Adipocyte (in vitro differentiated cells): Measurements from ENCODE around the gene CCR6.

Source experiments
- DNase-seq: peaks from one replicate; pipeline ENCODE4 v3.0.0-alpha.2; 2015; ENCODE audit warnings: low read depth
- H3K27me3 ChIP-seq: replicated peaks from 2 replicates; pipeline ENCODE4 v1.7.0; 2013; ENCODE audit warnings: mild to moderate bottlenecking, low read length, moderate library complexity; ENCODE audit not compliant: control insufficient read depth, insufficient read depth
- H3K36me3 ChIP-seq: 2 replicates; pipeline ENCODE4 v1.7.0; 2013; ENCODE audit warnings: low read length, mild to moderate bottlenecking, moderate library complexity; ENCODE audit not compliant: control insufficient read depth, insufficient read depth, severe bottlenecking
- H3K4me1 ChIP-seq: 2 replicates; pipeline ENCODE4 v1.7.0; 2013; ENCODE audit warnings: mild to moderate bottlenecking, low read length, moderate library complexity; ENCODE audit not compliant: control insufficient read depth, insufficient read depth
- H3K4me3 ChIP-seq: 2 replicates; pipeline ENCODE4 v1.7.0; 2013; ENCODE audit warnings: mild to moderate bottlenecking, low read length, moderate library complexity
- H3K9ac ChIP-seq: 2 replicates; pipeline ENCODE4 v1.7.0; 2013; ENCODE audit warnings: mild to moderate bottlenecking, low read length, moderate library complexity
- H3K9me3 ChIP-seq: 2 replicates; pipeline ENCODE4 v1.7.0; 2013; ENCODE audit warnings: mild to moderate bottlenecking, low read length, moderate library complexity; ENCODE audit not compliant: control insufficient read depth

Gene CCR6

DNA sequence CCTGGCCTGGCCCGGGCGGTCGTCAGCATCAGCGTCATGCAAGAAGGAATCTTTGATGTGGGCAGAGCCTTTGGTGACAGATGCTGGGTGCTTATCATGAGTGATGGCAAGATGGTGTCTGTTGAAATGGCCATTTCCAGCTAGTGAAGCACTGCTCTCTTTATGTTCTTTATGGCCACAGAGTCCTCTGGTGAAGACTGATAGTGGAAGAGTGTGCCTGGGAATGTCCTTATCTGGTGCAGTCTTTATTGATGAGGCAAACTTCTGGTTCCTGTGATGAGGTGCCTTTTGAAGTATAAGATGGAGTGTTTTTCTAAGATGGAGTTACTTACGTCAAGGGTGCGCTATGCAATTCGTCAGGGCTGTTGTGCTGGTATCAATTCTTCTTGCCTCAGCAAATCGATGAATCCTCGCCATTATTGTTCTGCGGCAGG, 22.6 kb upstream of the CCR6 start:
- Histone ChIP-seq H3K4me1 (no peaks in the 10 kb centered on the region), H3K9ac (no peak overlapping the region), H3K4me3 (no peak overlapping the region), H3K36me3 (no peaks in the 10 kb centered on the region), H3K27me3 (no peaks in the 10 kb centered on the region), H3K9me3 (peaks cover 2% of the 10 kb centered on the region)
- DNase-seq = no peak

DNA sequence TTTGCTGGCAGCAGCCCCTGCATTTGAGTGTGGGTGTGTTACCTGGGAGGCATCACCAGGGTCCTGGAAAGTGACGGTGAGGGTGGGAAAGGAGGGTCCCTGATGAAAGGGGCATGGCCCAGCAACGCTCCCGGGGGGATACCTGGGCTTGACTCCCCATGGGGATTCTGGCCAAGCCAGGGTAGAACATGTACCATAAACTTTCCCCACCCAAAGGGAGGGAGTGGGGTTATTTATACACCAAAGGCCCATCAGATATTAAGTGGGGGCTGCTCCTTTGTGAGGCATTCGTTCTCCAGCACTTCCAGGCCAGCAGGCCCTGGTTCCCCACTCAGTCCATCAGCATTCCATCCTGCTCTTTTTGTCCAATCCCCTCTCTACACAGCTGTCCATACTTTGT, 20.6 kb upstream of the CCR6 start:
- Histone ChIP-seq H3K36me3 (no peaks in the 10 kb centered on the region), H3K9me3 (peaks cover 2% of the 10 kb centered on the region), H3K9ac (no peak overlapping the region), H3K4me1 (no peaks in the 10 kb centered on the region), H3K4me3 (no peak overlapping the region), H3K27me3 (no peaks in the 10 kb centered on the region)
- DNase-seq = no peak

DNA sequence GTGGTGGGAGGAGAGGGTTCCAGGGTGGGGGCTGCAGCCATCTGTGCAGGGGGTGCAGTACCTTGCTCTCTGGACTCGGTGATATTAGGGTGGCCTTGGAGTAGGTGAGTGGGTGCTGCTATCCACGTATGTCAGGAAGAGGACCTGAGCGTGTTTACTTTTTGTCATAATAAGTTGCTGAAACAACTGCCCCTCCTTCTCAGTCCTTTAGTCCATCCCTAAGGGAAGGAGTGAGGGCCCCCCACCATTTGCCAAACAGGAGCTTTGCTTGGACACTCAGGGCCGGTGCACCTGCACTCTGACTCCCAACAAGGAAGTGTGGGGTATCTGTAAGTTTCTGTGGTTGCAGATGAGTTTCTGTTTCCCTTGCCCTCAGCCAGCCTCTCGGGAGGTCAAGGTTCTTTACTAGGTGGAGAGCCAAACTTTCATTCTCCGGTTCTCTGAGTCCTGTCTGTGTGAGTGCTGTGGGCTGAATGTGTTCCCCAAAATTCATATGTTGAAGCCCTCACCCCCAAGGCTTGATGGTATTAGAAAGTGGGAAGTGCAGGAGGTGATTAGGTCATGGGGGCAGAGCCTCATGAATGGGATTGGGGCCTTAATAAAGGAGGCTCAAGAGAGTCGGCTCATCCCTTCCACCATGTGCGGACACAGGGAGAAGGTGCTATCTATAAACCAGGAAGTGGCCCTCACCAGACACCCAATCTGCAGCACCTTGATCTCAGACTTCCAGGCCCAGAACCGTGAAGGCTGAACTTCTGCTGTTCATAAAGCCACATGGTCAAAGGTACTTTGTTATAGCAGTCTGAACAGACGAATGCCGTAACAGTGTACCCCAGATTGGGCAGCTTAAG, 19.6 kb upstream of the CCR6 start:
- H3K27me3 ChIP-seq = no peaks in the 10 kb centered on the region
- no peaks in the 10 kb centered on the region for H3K36me3 ChIP-seq
- DNase-seq = no peak
- H3K9me3 ChIP-seq = peaks cover 2% of the 10 kb centered on the region
- H3K4me3 ChIP-seq = no peak overlapping the region
- no peak overlapping the region for H3K9ac ChIP-seq
- no peaks in the 10 kb centered on the region for H3K4me1 ChIP-seq

DNA sequence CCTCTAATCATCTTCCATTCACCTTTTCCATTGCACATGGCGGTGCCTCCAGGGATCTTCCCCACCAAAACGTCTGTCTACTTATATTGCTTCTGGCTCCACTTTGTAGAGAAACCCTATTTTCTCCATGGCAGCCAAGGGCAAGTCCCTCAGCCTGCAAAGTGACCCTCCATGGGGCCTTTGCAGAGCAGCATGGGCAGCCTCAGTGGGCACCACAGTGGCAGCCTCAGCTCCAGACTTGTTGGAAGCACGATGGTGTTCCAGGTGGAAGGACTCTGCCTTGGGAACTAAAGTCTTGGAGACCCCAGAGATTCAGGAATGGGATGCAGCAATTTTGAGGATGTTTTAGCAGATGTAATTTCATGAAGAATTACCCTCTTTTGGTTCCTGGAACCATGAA, 18.5 kb upstream of the CCR6 start:
- Histone ChIP-seq H3K4me1 (no peaks in the 10 kb centered on the region), H3K9ac (no peak overlapping the region), H3K9me3 (peaks cover 2% of the 10 kb centered on the region), H3K4me3 (no peak overlapping the region), H3K27me3 (peaks cover under 1% of the 10 kb centered on the region), H3K36me3 (no peaks in the 10 kb centered on the region)
- no peak for DNase-seq

DNA sequence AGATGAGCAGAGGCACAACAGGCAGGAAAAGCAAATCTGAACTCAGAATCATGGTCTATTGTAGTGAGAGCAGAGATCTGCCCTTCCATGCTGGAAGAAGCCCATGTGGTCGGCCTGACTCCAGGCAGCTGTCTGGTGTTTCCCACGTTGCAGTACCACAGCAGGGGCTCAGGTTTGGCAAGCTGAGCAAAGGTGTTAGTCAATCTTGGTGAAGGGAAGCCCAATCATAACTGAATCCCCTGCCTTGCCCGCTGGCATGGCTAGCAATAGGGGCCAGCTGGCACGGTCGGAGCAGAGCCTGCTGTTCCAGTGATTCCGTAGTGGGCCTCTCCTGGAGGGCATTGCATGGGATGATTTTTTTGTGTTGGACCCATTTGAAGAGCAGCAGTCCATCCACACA, 17.8 kb upstream of the CCR6 start:
- Histone ChIP-seq H3K36me3 (no peaks in the 10 kb centered on the region), H3K27me3 (peaks cover 6% of the 10 kb centered on the region), H3K4me1 (no peaks in the 10 kb centered on the region), H3K9me3 (no peaks in the 10 kb centered on the region), H3K9ac (no peak overlapping the region), H3K4me3 (no peak overlapping the region)
- DNase-seq = no peak

DNA sequence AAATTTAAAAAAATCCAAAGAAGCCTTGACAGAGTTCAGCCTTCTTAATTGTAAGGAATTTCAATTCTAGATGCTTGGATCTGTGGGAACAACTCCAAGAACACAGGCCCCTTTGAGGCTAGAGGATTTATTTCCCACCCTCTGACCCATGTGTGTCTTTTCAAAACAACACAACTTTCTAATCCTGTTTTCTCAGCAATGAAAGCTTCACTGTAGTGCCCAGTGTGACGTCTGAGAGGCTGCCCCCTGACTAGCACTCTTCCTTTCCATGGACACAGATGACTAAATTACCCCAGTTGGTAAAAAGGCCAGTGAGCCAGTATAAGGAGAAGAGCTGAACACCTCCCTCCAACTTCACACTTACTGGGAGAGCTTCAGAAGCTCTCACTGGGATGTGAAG, 16.5 kb upstream of the CCR6 start:
- DNase-seq = no peak
- no peaks in the 10 kb centered on the region for H3K4me1 ChIP-seq
- no peak overlapping the region for H3K9ac ChIP-seq
- H3K27me3 ChIP-seq = peaks cover 6% of the 10 kb centered on the region
- H3K36me3 ChIP-seq = no peaks in the 10 kb centered on the region
- H3K4me3 ChIP-seq = no peak overlapping the region
- H3K9me3 ChIP-seq = no peaks in the 10 kb centered on the region

DNA sequence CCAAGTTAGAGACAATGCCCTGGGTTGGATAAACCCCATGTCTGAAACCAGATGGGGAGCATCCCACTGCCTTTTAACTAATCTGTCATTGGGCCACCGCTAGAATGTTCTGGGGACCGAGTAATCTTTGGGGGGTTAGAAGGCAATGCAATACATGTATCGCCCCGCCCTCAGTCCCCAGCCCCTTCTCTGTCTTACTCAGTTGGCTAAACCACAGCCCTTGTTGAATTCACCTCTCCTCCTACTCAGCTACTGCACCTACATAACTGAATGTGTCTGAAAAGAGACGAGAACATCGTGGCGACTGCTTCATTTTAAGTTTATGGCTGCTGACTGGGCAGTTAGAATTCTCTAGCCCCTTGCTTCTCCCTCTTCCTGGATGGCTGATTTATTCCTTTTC, 15.1 kb upstream of the CCR6 start:
- Histone ChIP-seq H3K9me3 (no peaks in the 10 kb centered on the region), H3K4me1 (no peaks in the 10 kb centered on the region), H3K27me3 (peaks cover 19% of the 10 kb centered on the region), H3K4me3 (no peak overlapping the region), H3K36me3 (no peaks in the 10 kb centered on the region), H3K9ac (no peak overlapping the region)
- no peak for DNase-seq

DNA sequence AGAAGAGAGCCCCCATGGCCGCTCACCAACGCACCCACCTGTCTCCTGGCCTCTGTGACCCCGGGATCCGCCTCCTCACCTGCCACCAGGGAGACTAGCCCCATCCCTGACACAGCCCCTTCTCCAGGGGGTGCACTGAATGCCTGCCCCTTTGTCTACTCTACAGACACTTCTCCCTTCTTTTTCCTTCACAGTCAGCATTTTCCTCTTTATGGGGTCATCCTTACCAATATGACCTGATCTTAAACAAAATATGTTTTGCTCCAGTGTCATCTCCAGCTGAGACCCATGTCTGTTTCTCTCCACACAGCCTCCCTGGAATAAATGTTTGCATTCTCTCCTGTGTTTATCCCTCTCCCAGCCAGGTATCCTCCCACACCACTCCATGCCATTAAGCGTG, 14.6 kb upstream of the CCR6 start:
- Histone ChIP-seq H3K9ac (no peak overlapping the region), H3K4me1 (no peaks in the 10 kb centered on the region), H3K9me3 (no peaks in the 10 kb centered on the region), H3K27me3 (peaks cover 20% of the 10 kb centered on the region), H3K36me3 (no peaks in the 10 kb centered on the region), H3K4me3 (no peak overlapping the region)
- DNase-seq = no peak

DNA sequence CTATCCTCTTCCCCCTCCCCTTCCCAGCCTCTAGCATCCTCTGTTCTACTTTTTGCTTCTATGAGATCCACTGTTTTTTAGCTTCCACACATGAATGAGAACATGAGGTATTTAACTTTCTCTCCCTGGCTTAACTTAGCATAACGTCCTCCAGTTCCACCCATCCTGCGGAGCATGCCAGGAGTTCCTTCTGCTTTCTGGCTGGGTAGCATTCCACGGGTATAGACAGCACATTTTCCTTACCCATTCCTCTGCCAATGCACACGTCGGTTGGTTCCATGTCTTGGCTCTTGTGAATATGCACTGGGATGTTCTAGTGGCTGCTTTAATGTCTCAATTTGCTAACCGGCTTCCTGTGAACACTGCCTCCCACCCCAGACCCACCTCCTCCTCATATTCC, 13.2 kb upstream of the CCR6 start:
- H3K36me3 ChIP-seq = no peaks in the 10 kb centered on the region
- no peak for DNase-seq
- peaks cover 24% of the 10 kb centered on the region for H3K27me3 ChIP-seq

DNA sequence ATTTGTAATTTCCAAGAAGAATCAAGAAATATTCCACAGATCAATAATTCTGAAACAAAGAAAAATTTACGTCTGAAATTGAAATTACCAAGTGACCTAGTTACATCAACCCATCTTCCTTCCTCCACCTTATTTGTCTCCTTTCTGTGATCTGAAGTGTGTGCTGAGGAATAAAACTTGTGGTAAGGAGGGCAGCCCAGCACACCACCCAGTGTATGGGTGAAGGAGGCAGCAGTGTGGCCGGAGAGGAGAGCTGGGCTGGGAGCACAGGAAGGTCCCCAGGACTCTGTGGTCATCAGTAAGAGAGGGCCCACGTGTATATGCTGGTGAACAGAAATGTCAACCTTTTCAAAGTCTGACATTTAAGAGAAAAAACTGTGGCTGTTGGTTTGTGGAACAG, 11.3 kb upstream of the CCR6 start:
- H3K9me3 ChIP-seq = no peaks in the 10 kb centered on the region
- H3K36me3 ChIP-seq = no peaks in the 10 kb centered on the region
- peaks cover 30% of the 10 kb centered on the region for H3K27me3 ChIP-seq
- H3K4me1 ChIP-seq = no peaks in the 10 kb centered on the region
- H3K4me3 ChIP-seq = no peak overlapping the region
- DNase-seq = no peak
- H3K9ac ChIP-seq = no peak overlapping the region

More for the DNA sequence above, 13.2 kb upstream of the CCR6 start:
- no peak overlapping the region for H3K4me3 ChIP-seq
- H3K9ac ChIP-seq = no peak overlapping the region
- H3K4me1 ChIP-seq = no peaks in the 10 kb centered on the region
- no peaks in the 10 kb centered on the region for H3K9me3 ChIP-seq

DNA sequence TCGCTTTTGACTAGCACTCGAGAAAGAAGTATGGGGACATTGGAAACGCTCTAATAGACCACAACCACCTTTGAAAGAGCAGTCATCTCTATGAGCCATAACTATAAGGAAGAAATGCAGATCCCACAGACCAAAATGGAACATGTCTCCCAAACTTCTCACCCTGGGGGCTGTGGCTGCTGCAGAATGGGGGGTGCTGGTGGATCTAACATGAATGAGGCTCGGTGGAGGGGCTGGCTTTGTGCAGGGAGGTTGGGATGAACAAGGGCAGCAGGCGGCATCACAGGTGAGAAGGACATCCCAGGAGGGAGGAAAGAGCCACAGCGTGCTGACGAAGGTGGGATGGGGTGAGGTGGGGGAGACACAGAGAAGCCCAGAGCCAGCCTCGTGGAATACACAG, 10.5 kb upstream of the CCR6 start:
- no peaks in the 10 kb centered on the region for H3K4me1 ChIP-seq
- DNase-seq = no peak
- H3K9me3 ChIP-seq = no peaks in the 10 kb centered on the region
- no peak overlapping the region for H3K9ac ChIP-seq
- peaks cover 30% of the 10 kb centered on the region for H3K27me3 ChIP-seq
- no peaks in the 10 kb centered on the region for H3K36me3 ChIP-seq
- no peak overlapping the region for H3K4me3 ChIP-seq
